ENCODE data around the gene IGF2BP2. TPM values are rescaled to one million over a fixed set of nuclear protein-coding genes. Genes with fewer than 3 reads are reported as not detected.

The IGF2BP2 gene
- total RNA-seq, 1 donor from 2014 or later = 60.8 TPM

DNA sequence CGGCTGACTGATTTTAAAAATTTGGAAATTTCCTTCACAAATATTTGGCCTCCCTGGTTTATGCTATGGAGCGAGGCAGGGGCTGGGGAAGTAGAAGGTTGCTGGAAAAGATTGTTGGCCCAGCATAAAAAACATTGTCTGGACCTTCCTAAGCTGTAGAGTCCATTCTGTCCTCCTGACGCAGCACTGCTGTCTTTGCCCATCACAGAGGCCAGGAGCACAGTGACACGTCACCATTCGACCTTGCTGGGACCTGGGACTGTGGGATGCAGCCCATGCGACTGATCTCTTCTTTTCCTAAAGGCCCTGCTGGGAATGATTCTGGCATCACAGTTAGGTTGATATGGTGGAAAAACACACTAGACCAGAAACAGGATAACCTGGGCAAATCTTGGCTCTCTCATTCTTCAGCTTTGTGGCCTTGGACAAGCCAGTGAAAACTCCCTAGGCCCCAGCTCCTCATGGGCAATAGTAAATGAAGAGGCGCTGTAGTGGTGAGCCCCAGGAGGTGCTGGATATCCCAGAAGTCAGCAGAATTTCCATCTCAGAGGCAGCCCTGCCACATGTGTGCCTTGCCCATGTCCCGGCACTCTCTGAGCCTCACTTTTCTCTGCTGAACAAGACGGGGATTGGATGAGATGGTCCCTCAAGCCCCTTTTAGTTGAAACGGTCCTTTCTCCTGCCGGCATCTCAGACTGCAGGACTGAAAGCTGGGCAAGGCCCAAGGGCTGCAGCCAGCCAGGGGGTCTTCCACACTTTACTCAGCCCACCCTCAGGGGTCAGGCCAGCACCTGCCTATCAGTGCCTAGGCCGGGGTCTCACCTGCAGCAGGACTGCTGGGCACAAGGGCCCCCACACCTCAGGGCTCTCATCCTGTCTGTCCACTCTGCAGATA, 169.2 kb downstream of the IGF2BP2 start:
- Mint-ChIP-seq H3K36me3 (ENCODE audit: low read depth) (peaks cover 28% of the 10 kb centered on the region), H3K9me3 (ENCODE audit: low read depth) (no peaks in the 10 kb centered on the region), H3K27me3 (ENCODE audit: low read depth) (no peaks in the 10 kb centered on the region), H3K4me1 (ENCODE audit: low read depth) (peaks cover 59% of the 10 kb centered on the region), H3K27ac (ENCODE audit: unreplicated experiment) (peak overlapping the region; percentile 99), H3K4me3 (ENCODE audit: unreplicated experiment) (no peak overlapping the region)
- TF ChIP-seq, protein P1, sequence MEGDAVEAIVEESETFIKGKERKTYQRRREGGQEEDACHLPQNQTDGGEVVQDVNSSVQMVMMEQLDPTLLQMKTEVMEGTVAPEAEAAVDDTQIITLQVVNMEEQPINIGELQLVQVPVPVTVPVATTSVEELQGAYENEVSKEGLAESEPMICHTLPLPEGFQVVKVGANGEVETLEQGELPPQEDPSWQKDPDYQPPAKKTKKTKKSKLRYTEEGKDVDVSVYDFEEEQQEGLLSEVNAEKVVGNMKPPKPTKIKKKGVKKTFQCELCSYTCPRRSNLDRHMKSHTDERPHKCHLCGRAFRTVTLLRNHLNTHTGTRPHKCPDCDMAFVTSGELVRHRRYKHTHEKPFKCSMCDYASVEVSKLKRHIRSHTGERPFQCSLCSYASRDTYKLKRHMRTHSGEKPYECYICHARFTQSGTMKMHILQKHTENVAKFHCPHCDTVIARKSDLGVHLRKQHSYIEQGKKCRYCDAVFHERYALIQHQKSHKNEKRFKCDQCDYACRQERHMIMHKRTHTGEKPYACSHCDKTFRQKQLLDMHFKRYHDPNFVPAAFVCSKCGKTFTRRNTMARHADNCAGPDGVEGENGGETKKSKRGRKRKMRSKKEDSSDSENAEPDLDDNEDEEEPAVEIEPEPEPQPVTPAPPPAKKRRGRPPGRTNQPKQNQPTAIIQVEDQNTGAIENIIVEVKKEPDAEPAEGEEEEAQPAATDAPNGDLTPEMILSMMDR (IDR thresholded peaks at IDR 0.05) = no peak
- no peak for DNase-seq (ENCODE audit: low spot score)

DNA sequence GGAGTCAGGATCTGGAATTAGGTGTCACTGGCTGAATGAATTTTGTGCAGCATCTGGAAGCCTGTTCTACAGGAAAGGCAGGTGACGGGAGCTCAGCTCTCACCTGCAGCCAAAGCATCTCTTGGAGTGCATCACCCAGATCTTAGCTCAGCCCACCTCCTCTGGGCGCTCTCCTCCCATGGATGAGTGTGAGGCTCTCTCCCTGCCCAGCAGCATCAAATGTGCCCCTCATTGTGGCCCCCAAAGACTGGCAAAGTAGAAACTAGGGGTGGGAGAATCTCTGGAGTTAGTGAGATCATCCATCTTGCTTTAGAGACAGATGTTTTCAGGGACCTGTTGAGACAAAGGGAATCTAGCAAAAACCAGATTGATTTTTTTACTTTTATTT, 170.1 kb downstream of the IGF2BP2 start:
- TF ChIP-seq, protein P1 (IDR thresholded peaks at IDR 0.05) = no peak
- no peak overlapping the region for H3K4me3 Mint-ChIP-seq (ENCODE audit: unreplicated experiment)

DNA sequence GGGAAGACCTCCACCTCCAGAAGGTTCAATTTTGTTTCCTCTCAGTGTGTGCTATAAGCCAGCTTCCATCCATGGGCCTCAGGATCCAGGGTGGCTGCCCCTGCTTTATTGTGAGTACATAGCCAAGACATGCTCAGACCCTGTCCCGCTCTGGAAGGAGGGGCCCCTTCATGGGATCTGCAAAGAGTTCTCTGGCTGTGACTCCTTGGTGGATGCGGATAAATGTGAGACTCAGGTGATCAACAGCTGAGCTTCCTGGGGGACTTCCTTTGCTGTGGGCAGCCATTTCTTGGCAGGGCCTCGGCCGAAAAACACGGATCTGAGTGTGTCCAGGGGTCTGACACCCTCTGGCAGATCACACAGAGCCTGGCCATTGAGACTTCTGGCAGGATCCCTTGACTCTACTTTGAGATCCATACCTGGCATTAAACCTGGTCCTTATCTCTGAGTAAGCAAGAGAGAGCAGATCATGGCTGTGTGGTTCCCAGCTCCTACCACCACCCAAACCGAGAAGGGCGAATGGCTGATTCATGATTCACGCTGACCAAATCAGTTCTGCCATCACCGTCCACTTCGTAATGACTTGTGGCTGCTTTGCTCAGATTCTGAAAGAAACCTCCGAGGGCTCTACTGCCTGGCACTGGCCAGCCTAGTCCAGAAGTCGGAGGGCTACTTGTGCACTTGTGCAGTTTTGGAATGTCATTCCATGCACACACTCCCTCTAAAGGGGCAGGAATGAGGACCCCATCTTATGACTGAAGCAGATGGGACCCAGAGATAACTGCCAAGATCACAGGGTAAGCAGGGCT, 170.7 kb downstream of the IGF2BP2 start:
- Mint-ChIP-seq H3K36me3 (ENCODE audit: low read depth) (peaks cover 32% of the 10 kb centered on the region), H3K4me3 (ENCODE audit: unreplicated experiment) (no peak overlapping the region), H3K27ac (ENCODE audit: unreplicated experiment) (peak overlapping the region; percentile 41), H3K27me3 (ENCODE audit: low read depth) (no peaks in the 10 kb centered on the region), H3K9me3 (ENCODE audit: low read depth) (no peaks in the 10 kb centered on the region), H3K4me1 (ENCODE audit: low read depth) (peaks cover 45% of the 10 kb centered on the region)
- TF ChIP-seq, protein P1 (IDR thresholded peaks at IDR 0.05) = no peak
- no peak for DNase-seq (ENCODE audit: low spot score)

More for the DNA sequence above, 170.1 kb downstream of the IGF2BP2 start:
- no peak for DNase-seq (ENCODE audit: low spot score)
- peaks cover 51% of the 10 kb centered on the region for H3K4me1 Mint-ChIP-seq (ENCODE audit: low read depth)
- peaks cover 32% of the 10 kb centered on the region for H3K36me3 Mint-ChIP-seq (ENCODE audit: low read depth)
- H3K27ac Mint-ChIP-seq (ENCODE audit: unreplicated experiment) = no peak overlapping the region
- H3K9me3 Mint-ChIP-seq (ENCODE audit: low read depth) = no peaks in the 10 kb centered on the region
- H3K27me3 Mint-ChIP-seq (ENCODE audit: low read depth) = no peaks in the 10 kb centered on the region

DNA sequence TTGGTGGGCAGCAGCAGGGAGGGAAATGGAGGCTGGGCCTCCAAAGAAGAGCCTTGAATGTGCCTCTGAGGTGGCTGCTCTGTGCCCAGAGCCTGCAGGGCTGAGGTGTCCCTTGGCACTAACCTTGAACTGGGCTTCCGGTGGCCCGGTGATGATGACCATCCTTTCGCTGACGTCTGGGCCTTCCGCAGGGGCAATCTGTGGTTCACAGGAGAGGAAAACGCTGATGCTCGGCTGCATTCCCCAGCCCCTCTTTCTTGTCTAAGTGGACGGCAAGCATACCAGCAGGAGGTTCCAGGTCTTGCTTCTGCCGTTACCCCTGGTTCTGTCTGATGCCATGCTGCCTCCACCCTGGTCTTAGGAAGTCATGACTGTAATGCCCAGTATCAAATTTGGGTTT, 172.9 kb downstream of the IGF2BP2 start:
- TF ChIP-seq, protein P1 (IDR thresholded peaks at IDR 0.05) = no peak
- Mint-ChIP-seq H3K4me3 (ENCODE audit: unreplicated experiment) (no peak overlapping the region), H3K4me1 (ENCODE audit: low read depth) (peaks cover 34% of the 10 kb centered on the region), H3K27ac (ENCODE audit: unreplicated experiment) (no peak overlapping the region), H3K36me3 (ENCODE audit: low read depth) (peaks cover 37% of the 10 kb centered on the region), H3K27me3 (ENCODE audit: low read depth) (no peaks in the 10 kb centered on the region), H3K9me3 (ENCODE audit: low read depth) (no peaks in the 10 kb centered on the region)
- DNase-seq (ENCODE audit: low spot score) = no peak

DNA sequence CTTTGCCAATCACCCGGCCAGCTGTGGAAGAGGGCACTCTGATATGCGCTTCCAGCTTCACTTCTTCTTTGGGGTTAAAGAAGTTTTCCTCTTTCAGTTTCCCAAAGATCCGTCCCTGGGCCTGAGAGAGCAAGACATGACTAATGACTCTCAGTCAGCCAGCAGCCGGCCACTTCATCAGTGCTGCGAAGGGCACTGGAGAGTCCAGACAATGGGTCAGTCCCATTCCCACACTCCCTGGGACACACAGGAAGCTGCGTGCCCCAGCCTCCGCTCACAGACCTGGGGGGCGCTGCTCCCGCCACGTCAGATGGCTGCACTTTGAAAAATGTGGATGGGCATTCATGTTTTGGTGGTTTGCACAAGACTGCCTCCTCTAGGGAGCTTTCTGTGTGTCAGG, 175.4 kb downstream of the IGF2BP2 start:
- H3K4me1 Mint-ChIP-seq (ENCODE audit: low read depth) = peaks cover 32% of the 10 kb centered on the region
- no peaks in the 10 kb centered on the region for H3K27me3 Mint-ChIP-seq (ENCODE audit: low read depth)
- H3K36me3 Mint-ChIP-seq (ENCODE audit: low read depth) = peaks cover 46% of the 10 kb centered on the region
- TF ChIP-seq, protein P1 (IDR thresholded peaks at IDR 0.05) = no peak
- DNase-seq (ENCODE audit: low spot score) = no peak
- no peak overlapping the region for H3K4me3 Mint-ChIP-seq (ENCODE audit: unreplicated experiment)
- no peaks in the 10 kb centered on the region for H3K9me3 Mint-ChIP-seq (ENCODE audit: low read depth)
- H3K27ac Mint-ChIP-seq (ENCODE audit: unreplicated experiment) = no peak overlapping the region

Data from chondrocyte (in vitro differentiated cells).